Thyroid gland (tissue), 4 donors: ENCODE results near the gene CARD11.
"Not testable (repeated sequence)": the region's sequence is repeated elsewhere in the genome, so short reads cannot be mapped to it uniquely, and the experiment has no call there.

Experiments used
- CTCF ChIP-seq, 6 experiments: fragments of 200-600 bp in 3 of 6; fragments of 450-650 bp in 3 of 6; sonication (generic) in 3 of 6; IDR thresholded peaks; one replicate each; pipeline ENCODE4 v1.5.1; 2016 to 2019; ENCODE audit warnings: antibody characterized with exemption in 6 of 6, mild to moderate bottlenecking in 2 of 6, inconsistent platforms in 1 of 6, moderate library complexity in 1 of 6
- POLR2A ChIP-seq, 2 donors: fragments of 450-650 bp; IDR thresholded peaks; one replicate each; pipeline ENCODE4 v1.6.1; 2017; ENCODE audit warnings: antibody characterized with exemption in 2 of 2, mild to moderate bottlenecking in 2 of 2, moderate library complexity in 1 of 2

DNA sequence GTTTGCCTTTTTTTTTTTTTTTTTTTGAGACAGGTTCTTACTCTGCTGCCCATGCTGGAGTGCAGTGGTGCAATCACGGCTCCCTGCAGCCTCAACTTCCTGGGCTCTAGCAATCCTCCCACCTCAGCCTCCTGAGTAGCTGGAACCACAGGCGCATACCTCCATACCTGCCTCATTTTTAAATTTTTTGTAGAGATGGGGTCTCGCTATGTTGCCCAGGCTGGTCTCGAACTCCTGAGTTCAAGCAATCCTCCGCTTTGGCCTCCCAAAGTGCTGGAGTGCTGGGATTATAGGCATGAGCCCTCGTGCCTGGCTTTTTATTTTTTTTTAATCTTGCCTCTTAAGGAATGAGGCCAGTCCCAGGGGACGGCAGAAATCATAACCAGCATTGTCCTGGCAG lies 5.7 kb downstream of the CARD11 start:
- not testable (repeated sequence) for TF ChIP-seq CTCF, POLR2A (IDR thresholded peaks at IDR 0.05)
